ENCODE results near the gene RASAL1. TPM values are rescaled to one million over a fixed set of nuclear protein-coding genes. Genes with fewer than 3 reads are reported as not detected.
A peak's percentile ranks its signal among the peaks of the same experiment; 100 is the strongest.

Gene RASAL1
- total RNA-seq, 1 experiment from 2014 or later = 8.1 TPM

DNA sequence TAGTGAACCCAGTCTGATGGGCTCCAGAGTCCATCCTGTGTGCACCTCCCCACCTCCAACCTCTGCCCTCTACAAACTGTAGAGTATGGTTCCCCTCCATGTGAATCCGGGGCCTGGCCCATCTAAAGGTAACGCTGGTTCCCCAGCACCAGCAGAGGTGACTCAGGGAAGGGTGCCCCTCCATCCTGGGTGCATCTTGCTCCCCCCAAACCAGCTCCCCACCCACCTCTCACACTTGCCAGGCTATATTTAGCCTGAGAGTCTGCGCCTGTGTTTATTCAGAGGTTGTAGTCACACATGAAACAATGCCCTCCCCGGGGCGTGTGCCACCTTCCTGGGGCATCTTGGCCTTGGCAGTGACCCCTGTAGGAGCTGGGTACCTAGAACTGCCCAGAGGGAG lies 26.2 kb downstream of the RASAL1 start (continued):
- TF ChIP-seq, protein P1, sequence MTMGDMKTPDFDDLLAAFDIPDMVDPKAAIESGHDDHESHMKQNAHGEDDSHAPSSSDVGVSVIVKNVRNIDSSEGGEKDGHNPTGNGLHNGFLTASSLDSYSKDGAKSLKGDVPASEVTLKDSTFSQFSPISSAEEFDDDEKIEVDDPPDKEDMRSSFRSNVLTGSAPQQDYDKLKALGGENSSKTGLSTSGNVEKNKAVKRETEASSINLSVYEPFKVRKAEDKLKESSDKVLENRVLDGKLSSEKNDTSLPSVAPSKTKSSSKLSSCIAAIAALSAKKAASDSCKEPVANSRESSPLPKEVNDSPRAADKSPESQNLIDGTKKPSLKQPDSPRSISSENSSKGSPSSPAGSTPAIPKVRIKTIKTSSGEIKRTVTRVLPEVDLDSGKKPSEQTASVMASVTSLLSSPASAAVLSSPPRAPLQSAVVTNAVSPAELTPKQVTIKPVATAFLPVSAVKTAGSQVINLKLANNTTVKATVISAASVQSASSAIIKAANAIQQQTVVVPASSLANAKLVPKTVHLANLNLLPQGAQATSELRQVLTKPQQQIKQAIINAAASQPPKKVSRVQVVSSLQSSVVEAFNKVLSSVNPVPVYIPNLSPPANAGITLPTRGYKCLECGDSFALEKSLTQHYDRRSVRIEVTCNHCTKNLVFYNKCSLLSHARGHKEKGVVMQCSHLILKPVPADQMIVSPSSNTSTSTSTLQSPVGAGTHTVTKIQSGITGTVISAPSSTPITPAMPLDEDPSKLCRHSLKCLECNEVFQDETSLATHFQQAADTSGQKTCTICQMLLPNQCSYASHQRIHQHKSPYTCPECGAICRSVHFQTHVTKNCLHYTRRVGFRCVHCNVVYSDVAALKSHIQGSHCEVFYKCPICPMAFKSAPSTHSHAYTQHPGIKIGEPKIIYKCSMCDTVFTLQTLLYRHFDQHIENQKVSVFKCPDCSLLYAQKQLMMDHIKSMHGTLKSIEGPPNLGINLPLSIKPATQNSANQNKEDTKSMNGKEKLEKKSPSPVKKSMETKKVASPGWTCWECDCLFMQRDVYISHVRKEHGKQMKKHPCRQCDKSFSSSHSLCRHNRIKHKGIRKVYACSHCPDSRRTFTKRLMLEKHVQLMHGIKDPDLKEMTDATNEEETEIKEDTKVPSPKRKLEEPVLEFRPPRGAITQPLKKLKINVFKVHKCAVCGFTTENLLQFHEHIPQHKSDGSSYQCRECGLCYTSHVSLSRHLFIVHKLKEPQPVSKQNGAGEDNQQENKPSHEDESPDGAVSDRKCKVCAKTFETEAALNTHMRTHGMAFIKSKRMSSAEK (CRISPR knock-in tag; IDR thresholded peaks at IDR 0.05; ENCODE audit: borderline replicate concordance) = no peak
- TF ChIP-seq ZNF121 (CRISPR knock-in tag; IDR thresholded peaks at IDR 0.05) (no peak), NFATC4 (CRISPR knock-in tag; IDR thresholded peaks at IDR 0.05) (no peak)

DNA sequence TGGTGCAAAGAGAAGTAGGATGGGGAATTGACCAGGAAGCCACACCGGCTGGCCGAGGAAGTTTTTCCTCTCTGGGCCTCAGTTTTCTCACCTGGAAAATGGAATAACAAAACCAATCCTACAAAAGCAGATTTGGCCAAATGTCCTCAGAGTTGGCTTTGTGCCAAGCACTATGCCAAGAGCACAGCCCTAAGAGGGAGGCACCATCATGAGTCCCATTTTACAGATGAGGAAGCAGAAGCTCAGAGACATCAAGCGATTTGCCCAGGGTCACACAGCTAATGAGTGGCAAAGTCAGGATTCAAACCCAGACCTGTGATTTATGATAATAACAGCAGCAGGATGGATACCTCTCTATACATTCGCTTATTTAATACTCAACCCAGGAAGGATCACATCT lies 27.3 kb downstream of the RASAL1 start:
- CTCF ChIA-PET = interaction anchor here (0.5 kb wide), 2 partner anchors 53 to 116 kb away, joined by 4 read pairs; no protein-coding TSS in a partner anchor
- DNase-seq (ENCODE audit: low spot score) (no peak), ATAC-seq (no peak)
- POLR2A ChIA-PET = no interaction called here
- 0 out of 2 replicates have a peak, but pooled peaks have one; percentile 54 for TF ChIP-seq GTF2I (CRISPR knock-in tag; conservative IDR thresholded peaks at IDR 0.05)
- TF ChIP-seq, protein P2, sequence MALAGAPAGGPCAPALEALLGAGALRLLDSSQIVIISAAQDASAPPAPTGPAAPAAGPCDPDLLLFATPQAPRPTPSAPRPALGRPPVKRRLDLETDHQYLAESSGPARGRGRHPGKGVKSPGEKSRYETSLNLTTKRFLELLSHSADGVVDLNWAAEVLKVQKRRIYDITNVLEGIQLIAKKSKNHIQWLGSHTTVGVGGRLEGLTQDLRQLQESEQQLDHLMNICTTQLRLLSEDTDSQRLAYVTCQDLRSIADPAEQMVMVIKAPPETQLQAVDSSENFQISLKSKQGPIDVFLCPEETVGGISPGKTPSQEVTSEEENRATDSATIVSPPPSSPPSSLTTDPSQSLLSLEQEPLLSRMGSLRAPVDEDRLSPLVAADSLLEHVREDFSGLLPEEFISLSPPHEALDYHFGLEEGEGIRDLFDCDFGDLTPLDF (CRISPR knock-in tag; IDR thresholded peaks at IDR 0.05) = no peak
- TF ChIP-seq, protein P3, sequence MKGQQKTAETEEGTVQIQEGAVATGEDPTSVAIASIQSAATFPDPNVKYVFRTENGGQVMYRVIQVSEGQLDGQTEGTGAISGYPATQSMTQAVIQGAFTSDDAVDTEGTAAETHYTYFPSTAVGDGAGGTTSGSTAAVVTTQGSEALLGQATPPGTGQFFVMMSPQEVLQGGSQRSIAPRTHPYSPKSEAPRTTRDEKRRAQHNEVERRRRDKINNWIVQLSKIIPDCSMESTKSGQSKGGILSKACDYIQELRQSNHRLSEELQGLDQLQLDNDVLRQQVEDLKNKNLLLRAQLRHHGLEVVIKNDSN (CRISPR knock-in tag; IDR thresholded peaks at IDR 0.05) = no peak
- TF ChIP-seq JAZF1 (CRISPR knock-in tag; IDR thresholded peaks at IDR 0.05) = no peak
- H3K27me3 Mint-ChIP-seq (ENCODE audit: low read depth) = no peaks in the 10 kb centered on the region; the same call in 1 of the 2 replicates
- no peaks in the 10 kb centered on the region for H3K9me3 Mint-ChIP-seq
- no peaks in the 10 kb centered on the region for H3K36me3 Mint-ChIP-seq
- H3K27ac Mint-ChIP-seq = no peak overlapping the region
- no peak overlapping the region for H3K4me3 Mint-ChIP-seq
- H3K4me1 Mint-ChIP-seq = peaks cover 2% of the 10 kb centered on the region

DNA sequence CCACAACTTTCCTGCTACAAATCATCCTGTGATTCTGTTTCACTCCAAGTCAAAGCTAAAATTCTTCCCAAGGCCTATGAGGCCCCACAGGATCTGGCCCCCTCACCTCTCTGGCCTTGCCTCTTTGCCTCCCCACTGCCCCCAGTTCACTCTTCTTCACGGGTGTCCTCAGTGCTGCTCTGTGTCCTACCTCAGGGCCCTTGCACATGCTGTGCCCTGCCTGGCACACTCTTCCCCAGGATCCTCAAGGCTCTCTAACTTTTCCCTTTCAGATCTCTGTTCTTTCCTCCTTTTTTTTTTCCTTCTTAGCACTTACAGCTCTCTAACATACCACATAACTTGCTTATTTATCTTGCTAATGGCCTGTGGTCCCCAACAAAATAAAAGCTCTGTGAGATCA lies 29.2 kb downstream of the RASAL1 start:
- TF ChIP-seq FOXJ3 (CRISPR knock-in tag; IDR thresholded peaks at IDR 0.05; ENCODE audit: borderline replicate concordance) = no peak
- TF ChIP-seq FOXP1 (CRISPR knock-in tag; IDR thresholded peaks at IDR 0.05; ENCODE audit: borderline replicate concordance) = no peak
- no peak for TF ChIP-seq NR1H2 (CRISPR knock-in tag; IDR thresholded peaks at IDR 0.05)
- H3K27me3 Mint-ChIP-seq (ENCODE audit: low read depth) = no peaks in the 10 kb centered on the region; the same call in 1 of the 2 replicates
- H3K36me3 Mint-ChIP-seq = no peaks in the 10 kb centered on the region
- no peak overlapping the region for H3K27ac Mint-ChIP-seq
- CTCF ChIA-PET = interaction anchor here (0.9 to 1.4 kb wide), 4 partner anchors 13 to 68 kb away, joined by 3 to 5 read pairs (median 3); partner anchors contain the start of gene RASAL1
- ATAC-seq = no peak
- no peaks in the 10 kb centered on the region for H3K9me3 Mint-ChIP-seq
- no peak overlapping the region for H3K4me3 Mint-ChIP-seq
- POLR2A ChIA-PET = no interaction called here
- peaks cover 2% of the 10 kb centered on the region for H3K4me1 Mint-ChIP-seq
- no peak for DNase-seq (ENCODE audit: low spot score)

DNA sequence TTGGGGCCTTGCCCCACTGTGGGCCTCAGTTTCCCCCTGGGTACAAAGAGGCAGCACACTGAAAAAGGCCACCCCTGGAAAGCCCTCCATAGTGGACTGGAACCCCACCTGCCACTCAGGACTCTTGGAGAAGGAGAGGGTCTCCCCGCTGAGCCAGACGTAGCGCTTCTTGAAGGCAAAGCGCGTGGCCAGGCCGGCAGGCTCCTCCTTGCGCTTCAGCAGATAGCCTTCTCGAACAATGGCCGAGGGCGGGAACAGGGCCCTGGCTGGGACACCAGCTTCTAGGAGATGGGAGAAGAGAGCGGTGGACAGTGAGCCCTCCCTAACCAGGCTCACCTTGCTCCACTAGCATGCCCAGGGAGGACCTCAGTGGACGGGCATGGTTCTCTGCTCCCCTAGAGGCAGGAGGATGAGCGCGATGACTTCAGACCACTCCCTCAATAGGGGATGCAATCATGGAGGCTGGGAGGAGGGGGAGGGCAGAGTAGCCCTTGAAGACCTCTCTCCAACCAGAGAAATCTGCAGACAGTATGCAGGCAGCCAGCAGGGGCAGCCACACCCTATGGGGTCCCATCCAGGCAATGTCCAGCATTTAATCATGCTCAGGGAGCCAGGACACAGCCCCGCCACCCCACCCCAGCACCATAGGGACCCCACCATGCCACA lies 29.8 kb downstream of the RASAL1 start:
- ChIA-PET POLR2A (no interaction called here), CTCF (no interaction called here)
- TF ChIP-seq, protein P4, sequence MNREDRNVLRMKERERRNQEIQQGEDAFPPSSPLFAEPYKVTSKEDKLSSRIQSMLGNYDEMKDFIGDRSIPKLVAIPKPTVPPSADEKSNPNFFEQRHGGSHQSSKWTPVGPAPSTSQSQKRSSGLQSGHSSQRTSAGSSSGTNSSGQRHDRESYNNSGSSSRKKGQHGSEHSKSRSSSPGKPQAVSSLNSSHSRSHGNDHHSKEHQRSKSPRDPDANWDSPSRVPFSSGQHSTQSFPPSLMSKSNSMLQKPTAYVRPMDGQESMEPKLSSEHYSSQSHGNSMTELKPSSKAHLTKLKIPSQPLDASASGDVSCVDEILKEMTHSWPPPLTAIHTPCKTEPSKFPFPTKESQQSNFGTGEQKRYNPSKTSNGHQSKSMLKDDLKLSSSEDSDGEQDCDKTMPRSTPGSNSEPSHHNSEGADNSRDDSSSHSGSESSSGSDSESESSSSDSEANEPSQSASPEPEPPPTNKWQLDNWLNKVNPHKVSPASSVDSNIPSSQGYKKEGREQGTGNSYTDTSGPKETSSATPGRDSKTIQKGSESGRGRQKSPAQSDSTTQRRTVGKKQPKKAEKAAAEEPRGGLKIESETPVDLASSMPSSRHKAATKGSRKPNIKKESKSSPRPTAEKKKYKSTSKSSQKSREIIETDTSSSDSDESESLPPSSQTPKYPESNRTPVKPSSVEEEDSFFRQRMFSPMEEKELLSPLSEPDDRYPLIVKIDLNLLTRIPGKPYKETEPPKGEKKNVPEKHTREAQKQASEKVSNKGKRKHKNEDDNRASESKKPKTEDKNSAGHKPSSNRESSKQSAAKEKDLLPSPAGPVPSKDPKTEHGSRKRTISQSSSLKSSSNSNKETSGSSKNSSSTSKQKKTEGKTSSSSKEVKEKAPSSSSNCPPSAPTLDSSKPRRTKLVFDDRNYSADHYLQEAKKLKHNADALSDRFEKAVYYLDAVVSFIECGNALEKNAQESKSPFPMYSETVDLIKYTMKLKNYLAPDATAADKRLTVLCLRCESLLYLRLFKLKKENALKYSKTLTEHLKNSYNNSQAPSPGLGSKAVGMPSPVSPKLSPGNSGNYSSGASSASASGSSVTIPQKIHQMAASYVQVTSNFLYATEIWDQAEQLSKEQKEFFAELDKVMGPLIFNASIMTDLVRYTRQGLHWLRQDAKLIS (CRISPR knock-in tag; IDR thresholded peaks at IDR 0.05; ENCODE audit: borderline replicate concordance) = no peak
- no peaks in the 10 kb centered on the region for H3K9me3 Mint-ChIP-seq
- H3K27ac Mint-ChIP-seq = no peak overlapping the region
- H3K4me3 Mint-ChIP-seq = no peak overlapping the region
- H3K27me3 Mint-ChIP-seq (ENCODE audit: low read depth) = no peaks in the 10 kb centered on the region; the same call in 1 of the 2 replicates
- DNase-seq (ENCODE audit: low spot score) (no peak), ATAC-seq (peak; percentile 10)
- H3K36me3 Mint-ChIP-seq = no peaks in the 10 kb centered on the region
- H3K4me1 Mint-ChIP-seq = peaks cover 2% of the 10 kb centered on the region
